Glutamatergic neuron (in vitro differentiated cells): ENCODE measurements around the gene ATF4. TPM values are rescaled to one million over a fixed set of nuclear protein-coding genes. Genes with fewer than 3 reads are reported as not detected.
A peak's percentile ranks its signal among the peaks of the same experiment; 100 is the strongest.

Experiments
- DNase-seq: peaks from one replicate; pipeline ENCODE4 v3.0.0; 2022
- H3K27ac Mint-ChIP-seq: one replicate; pipeline ENCODE4 v1.8.0; 2020; ENCODE audit warnings: mild to moderate bottlenecking, mixed read lengths, inconsistent platforms; ENCODE audit not compliant: unreplicated experiment
- H3K27me3 Mint-ChIP-seq: one replicate; pipeline ENCODE4 v1.8.0; 2020; ENCODE audit warnings: mild to moderate bottlenecking, moderate library complexity, mixed read lengths, inconsistent platforms; ENCODE audit not compliant: unreplicated experiment
- H3K36me3 Mint-ChIP-seq: one replicate; pipeline ENCODE4 v1.8.0; 2020; ENCODE audit warnings: mild to moderate bottlenecking, mixed read lengths, inconsistent platforms; ENCODE audit not compliant: unreplicated experiment
- H3K4me1 Mint-ChIP-seq: one replicate; pipeline ENCODE4 v1.8.0; 2020; ENCODE audit warnings: mild to moderate bottlenecking, low read depth, mixed read lengths, inconsistent platforms; ENCODE audit not compliant: unreplicated experiment
- H3K4me3 Mint-ChIP-seq: one replicate; pipeline ENCODE4 v1.8.0; 2020; ENCODE audit warnings: mild to moderate bottlenecking, mixed read lengths, inconsistent platforms; ENCODE audit not compliant: unreplicated experiment
- H3K9me3 Mint-ChIP-seq: one replicate; pipeline ENCODE4 v1.8.0; 2020; ENCODE audit warnings: mild to moderate bottlenecking, moderate library complexity, mixed read lengths, inconsistent platforms; ENCODE audit not compliant: unreplicated experiment
- CTCF ChIP-seq: fragments of 200-600 bp; sonication (generic); IDR thresholded peaks from one replicate; pipeline ENCODE4 v1.5.0; 2021; ENCODE audit not compliant: partially characterized antibody, unreplicated experiment
- total RNA-seq: library from RNA; stranded (reverse); fragmentation: NEBNext Ultra II Directional; extraction: Animal tissue kit (Norgen Biotek cat#: 25700); gene quantifications from one replicate; pipeline ENCODE4 v1.2.1, GENCODE V29; 2021; ENCODE audit not compliant: unreplicated experiment

ATF4 gene
- total RNA-seq, 1 donor from 2014 or later, result 509 TPM

GRCh38 chr22:39562839-39563489 is 42.6 kb downstream of the ATF4 start:
- Mint-ChIP-seq H3K4me3 (no peak overlapping the region), H3K27me3 (peaks cover 3% of the 10 kb centered on the region), H3K4me1 (no peaks in the 10 kb centered on the region), H3K9me3 (peaks cover 7% of the 10 kb centered on the region), H3K36me3 (peaks cover 8% of the 10 kb centered on the region), H3K27ac (no peak overlapping the region)
- no peak for TF ChIP-seq CTCF
- DNase-seq, result no peak

- TF ChIP-seq CTCF, result no peak
- no peaks in the 10 kb centered on the region for H3K4me1 Mint-ChIP-seq
- peaks cover 8% of the 10 kb centered on the region for H3K36me3 Mint-ChIP-seq
- no peak overlapping the region for H3K4me3 Mint-ChIP-seq
- no peak overlapping the region for H3K27ac Mint-ChIP-seq
- peaks cover 7% of the 10 kb centered on the region for H3K9me3 Mint-ChIP-seq
- no peaks in the 10 kb centered on the region for H3K27me3 Mint-ChIP-seq
- no peak for DNase-seq
Observed at GRCh38 chr22:39563571-39564428, 43.4 kb downstream of the ATF4 start.

GRCh38 chr22:39565414-39565944 is 45.1 kb downstream of the ATF4 start:
- DNase-seq, result no peak
- Mint-ChIP-seq H3K9me3 (peaks cover 7% of the 10 kb centered on the region), H3K36me3 (peaks cover 8% of the 10 kb centered on the region), H3K4me3 (no peak overlapping the region), H3K27me3 (no peaks in the 10 kb centered on the region), H3K4me1 (no peaks in the 10 kb centered on the region), H3K27ac (peak overlapping the region; percentile 45)
- no peak for TF ChIP-seq CTCF

- H3K4me3 Mint-ChIP-seq, result no peak overlapping the region
- TF ChIP-seq CTCF, result no peak
- H3K27me3 Mint-ChIP-seq, result no peaks in the 10 kb centered on the region
- H3K9me3 Mint-ChIP-seq, result peaks cover 7% of the 10 kb centered on the region
- H3K36me3 Mint-ChIP-seq, result peaks cover 8% of the 10 kb centered on the region
- DNase-seq, result no peak
- H3K4me1 Mint-ChIP-seq, result no peaks in the 10 kb centered on the region
- no peak overlapping the region for H3K27ac Mint-ChIP-seq
Observed at GRCh38 chr22:39567135-39567946, 47.0 kb downstream of the ATF4 start.
